Activated naive CD8-positive, alpha-beta T cell treated with anti-CD3 and anti-CD28 coated beads, Interleukin-2, amount 10 ng/mL, durations not matched to agents 7 days and 5 days (primary cell): ENCODE measurements around the gene EDEM3. TPM values are rescaled to one million over a fixed set of nuclear protein-coding genes. Genes with fewer than 3 reads are reported as not detected.

Experiments used
- ATAC-seq: fragments of 150-1000 bp; cut with Tn5 transposase; one replicate; pipeline ENCODE4 v1.10.0; 2021; ENCODE audit warnings: low read depth, moderate library complexity
- POLR2A ChIA-PET: fragments of 350-600 bp; sonication (Branson Sonifier 250); formaldehyde crosslinking; loops from one replicate; lab custom pipeline; 2021; ENCODE audit warnings: antibody characterized with exemption; lab: Charles Lee
- DNase-seq: peaks from one replicate; pipeline ENCODE4 v3.0.0; 2021
- H3K27ac Mint-ChIP-seq: one replicate; pipeline ENCODE4 v1.8.0; 2022; ENCODE audit warnings: mild to moderate bottlenecking, mixed read lengths
- H3K27me3 Mint-ChIP-seq: one replicate; pipeline ENCODE4 v1.8.0; 2022; ENCODE audit warnings: mild to moderate bottlenecking, moderate library complexity, mixed read lengths
- H3K36me3 Mint-ChIP-seq: one replicate; pipeline ENCODE4 v1.8.0; 2021; ENCODE audit warnings: mild to moderate bottlenecking, mixed read lengths
- H3K4me1 Mint-ChIP-seq: one replicate; pipeline ENCODE4 v1.8.0; 2021; ENCODE audit warnings: mixed read lengths
- H3K4me3 Mint-ChIP-seq: one replicate; pipeline ENCODE4 v1.8.0; 2022; ENCODE audit warnings: mild to moderate bottlenecking, moderate library complexity, mixed read lengths
- H3K9me3 Mint-ChIP-seq: one replicate; pipeline ENCODE4 v1.8.0; 2021; ENCODE audit warnings: mixed read lengths
- total RNA-seq, 2 experiments: library from RNA; stranded (reverse); gene quantifications; one replicate each; pipeline ENCODE4 v1.2.3, GENCODE V29; 2021

The EDEM3 gene
- total RNA-seq, 2 experiments from 2014 or later = 18.8 to 29.9 TPM

GRCh38 chr1:184646824-184647223 lies 107.8 kb downstream of the EDEM3 start:
- Mint-ChIP-seq H3K4me3 (no peak overlapping the region), H3K27ac (no peak overlapping the region), H3K36me3 (no peaks in the 10 kb centered on the region), H3K9me3 (peaks cover 3% of the 10 kb centered on the region), H3K4me1 (no peaks in the 10 kb centered on the region), H3K27me3 (peaks cover 5% of the 10 kb centered on the region)
- POLR2A ChIA-PET = no interaction called here
- DNase-seq = no peak
- ATAC-seq = no peak

- Mint-ChIP-seq H3K27me3 (peaks cover 7% of the 10 kb centered on the region), H3K4me3 (no peak overlapping the region), H3K36me3 (no peaks in the 10 kb centered on the region), H3K27ac (no peak overlapping the region), H3K4me1 (no peaks in the 10 kb centered on the region), H3K9me3 (no peaks in the 10 kb centered on the region)
- no peak for DNase-seq
- POLR2A ChIA-PET = no interaction called here
- ATAC-seq = no peak
Measured at GRCh38 chr1:184646178-184646701, 108.4 kb downstream of the EDEM3 start.

GRCh38 chr1:184644771-184645170 lies 109.9 kb downstream of the EDEM3 start:
- DNase-seq (no peak), ATAC-seq (no peak)
- Mint-ChIP-seq H3K4me3 (no peak overlapping the region), H3K36me3 (no peaks in the 10 kb centered on the region), H3K27me3 (peaks cover 7% of the 10 kb centered on the region), H3K9me3 (no peaks in the 10 kb centered on the region), H3K27ac (no peak overlapping the region), H3K4me1 (no peaks in the 10 kb centered on the region)
- POLR2A ChIA-PET = no interaction called here

GRCh38 chr1:184643661-184644060 lies 111.0 kb downstream of the EDEM3 start:
- Mint-ChIP-seq H3K9me3 (no peaks in the 10 kb centered on the region), H3K4me3 (no peak overlapping the region), H3K4me1 (no peaks in the 10 kb centered on the region), H3K27ac (no peak overlapping the region), H3K27me3 (peaks cover 7% of the 10 kb centered on the region), H3K36me3 (no peaks in the 10 kb centered on the region)
- no peak for ATAC-seq
- POLR2A ChIA-PET = no interaction called here
- DNase-seq = no peak

GRCh38 chr1:184641894-184642293 lies 112.8 kb downstream of the EDEM3 start:
- Mint-ChIP-seq H3K9me3 (no peaks in the 10 kb centered on the region), H3K4me3 (no peak overlapping the region), H3K27ac (no peak overlapping the region), H3K36me3 (no peaks in the 10 kb centered on the region), H3K27me3 (peaks cover 7% of the 10 kb centered on the region), H3K4me1 (no peaks in the 10 kb centered on the region)
- DNase-seq (no peak), ATAC-seq (no peak)
- POLR2A ChIA-PET = no interaction called here

GRCh38 chr1:184640505-184640904 lies 114.2 kb downstream of the EDEM3 start:
- POLR2A ChIA-PET = no interaction called here
- ATAC-seq (no peak), DNase-seq (no peak)
- Mint-ChIP-seq H3K27ac (no peak overlapping the region), H3K4me1 (no peaks in the 10 kb centered on the region), H3K4me3 (no peak overlapping the region), H3K27me3 (peaks cover 7% of the 10 kb centered on the region), H3K9me3 (no peaks in the 10 kb centered on the region), H3K36me3 (no peaks in the 10 kb centered on the region)

Other genes starting within 250 kb of the EDEM3 start
- gene NIBAN1, start 219.7 kb upstream of the EDEM3 start, total RNA-seq = 10 to 100 TPM; 28.4 to 33.9 TPM